GM19240 (cell line): ENCODE measurements around the gene TEX14.
A peak's percentile ranks its signal among the peaks of the same experiment; 100 is the strongest.

ENCODE experiments used
- DNase-seq: peaks from one replicate; pipeline ENCODE4 v3.0.0; 2011; ENCODE audit warnings: low spot score; ENCODE audit not compliant: insufficient read length

TEX14 gene

GRCh38 chr17:58525239-58525638 lies 166.6 kb downstream of the TEX14 start:
- DNase-seq, result no peak

- no peak for DNase-seq
Observed at GRCh38 chr17:58521680-58522079, 170.2 kb downstream of the TEX14 start.

GRCh38 chr17:58520843-58521430 lies 170.9 kb downstream of the TEX14 start:
- no peak for DNase-seq

- peak; percentile 92 for DNase-seq
Observed at GRCh38 chr17:58517928-58518609, 173.8 kb downstream of the TEX14 start.

- DNase-seq, result no peak
Observed at GRCh38 chr17:58517378-58517927, 174.4 kb downstream of the TEX14 start.

GRCh38 chr17:58516644-58517377 lies 175.0 kb downstream of the TEX14 start:
- no peak for DNase-seq

- no peak for DNase-seq
Observed at GRCh38 chr17:58515286-58515685, 176.6 kb downstream of the TEX14 start.

GRCh38 chr17:58514770-58515157 lies 177.1 kb downstream of the TEX14 start:
- no peak for DNase-seq

- no peak for DNase-seq
Observed at GRCh38 chr17:58513965-58514769, 177.7 kb downstream of the TEX14 start, which contains the start of gene MTMR4. Gene MTMR4, minus strand, starts transcription at chr17:58514638. Its CDS starts 231 bp downstream, at chr17:58514407.

GRCh38 chr17:58513267-58513964 lies 178.4 kb downstream of the TEX14 start:
- DNase-seq, result no peak

- no peak for DNase-seq
Observed at GRCh38 chr17:58510075-58510474, 181.8 kb downstream of the TEX14 start.

- no peak for DNase-seq
Observed at GRCh38 chr17:58508341-58509067, 183.3 kb downstream of the TEX14 start.

- DNase-seq, result no peak
Observed at GRCh38 chr17:58507123-58507634, 184.7 kb downstream of the TEX14 start.
